ENCODE results near the gene SGCD. TPM values are rescaled to one million over a fixed set of nuclear protein-coding genes. Genes with fewer than 3 reads are reported as not detected.

The SGCD gene
- total RNA-seq, result under 0.01 and 1.4 TPM in 2 replicates

DNA sequence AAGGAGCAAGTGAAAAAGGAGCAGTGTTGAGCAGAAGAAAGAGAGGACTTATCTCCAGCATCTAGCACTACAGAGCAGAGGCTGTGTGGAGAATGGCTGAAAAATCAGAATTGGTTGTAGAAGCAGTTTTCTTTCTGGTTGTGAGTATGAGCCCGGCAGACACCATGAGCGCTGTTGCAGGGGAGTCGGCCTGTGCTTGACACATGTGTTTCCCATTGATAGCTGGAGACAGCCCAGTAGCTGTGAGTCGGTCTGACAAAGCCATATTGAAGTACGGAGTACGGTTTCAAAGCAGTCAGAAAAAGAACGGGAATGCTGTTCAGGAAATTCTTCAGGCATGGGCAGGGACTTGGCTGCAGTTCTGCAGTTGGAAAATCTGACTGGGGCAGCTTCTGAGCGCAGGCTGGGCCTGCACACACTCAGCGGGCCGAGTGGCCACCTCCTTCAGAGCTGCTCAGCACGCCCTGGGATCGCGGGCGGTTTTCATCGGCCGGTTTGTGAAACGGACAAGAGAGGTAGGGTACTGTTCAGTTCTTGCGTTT, at the start of gene SGCD:
SGCD (plus strand) TSS at position 447 of the 542 bp plus-strand sequence.
- DNase-seq (ENCODE audit: low read depth in 2 of 2), result no peak

DNA sequence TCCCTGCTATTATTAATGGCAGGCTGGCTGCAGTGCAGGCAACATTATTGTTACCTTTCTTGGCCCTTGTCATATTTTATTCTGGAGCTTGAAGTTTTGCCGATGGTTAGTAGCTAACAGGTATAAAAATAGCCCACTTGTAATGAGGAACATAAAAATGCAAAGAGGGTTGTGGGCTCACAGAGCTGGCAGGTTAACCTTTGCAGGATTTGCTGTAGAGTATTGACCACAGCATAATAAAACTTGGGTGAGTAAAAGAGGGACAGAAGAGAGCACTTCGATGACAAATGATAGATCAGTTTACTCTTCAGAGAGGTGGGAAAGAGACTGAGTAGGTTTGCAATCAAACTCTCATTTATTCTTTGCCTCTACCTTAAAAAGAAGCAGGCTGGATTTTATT, 49.7 kb upstream of the SGCD start:
- no peak for DNase-seq (ENCODE audit: low read depth in 2 of 2)

DNA sequence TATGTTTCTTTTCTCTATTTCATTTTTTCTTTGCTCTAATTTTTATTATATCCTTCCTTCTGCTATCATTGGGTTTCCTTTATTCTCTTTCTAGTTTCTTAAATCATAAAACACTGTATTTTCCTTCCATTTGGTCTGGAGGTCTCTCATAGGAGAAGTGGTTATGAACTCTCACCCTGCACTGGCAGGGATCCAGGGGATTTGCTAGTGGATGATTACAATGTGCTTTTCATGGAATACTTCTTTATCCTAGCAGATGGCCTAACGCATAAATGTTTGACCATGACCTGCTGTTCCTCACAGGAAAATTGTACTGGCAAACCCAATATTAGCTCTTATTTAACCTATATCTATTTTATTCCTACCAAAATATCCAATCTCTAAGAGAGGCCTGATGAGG, 31.5 kb upstream of the SGCD start:
- no peak for DNase-seq (ENCODE audit: low read depth in 2 of 2)

- DNase-seq (ENCODE audit: low read depth in 2 of 2), result no peak
Observed at GRCh38 chr5:156310115-156310514, 16.8 kb upstream of the SGCD start.

DNA sequence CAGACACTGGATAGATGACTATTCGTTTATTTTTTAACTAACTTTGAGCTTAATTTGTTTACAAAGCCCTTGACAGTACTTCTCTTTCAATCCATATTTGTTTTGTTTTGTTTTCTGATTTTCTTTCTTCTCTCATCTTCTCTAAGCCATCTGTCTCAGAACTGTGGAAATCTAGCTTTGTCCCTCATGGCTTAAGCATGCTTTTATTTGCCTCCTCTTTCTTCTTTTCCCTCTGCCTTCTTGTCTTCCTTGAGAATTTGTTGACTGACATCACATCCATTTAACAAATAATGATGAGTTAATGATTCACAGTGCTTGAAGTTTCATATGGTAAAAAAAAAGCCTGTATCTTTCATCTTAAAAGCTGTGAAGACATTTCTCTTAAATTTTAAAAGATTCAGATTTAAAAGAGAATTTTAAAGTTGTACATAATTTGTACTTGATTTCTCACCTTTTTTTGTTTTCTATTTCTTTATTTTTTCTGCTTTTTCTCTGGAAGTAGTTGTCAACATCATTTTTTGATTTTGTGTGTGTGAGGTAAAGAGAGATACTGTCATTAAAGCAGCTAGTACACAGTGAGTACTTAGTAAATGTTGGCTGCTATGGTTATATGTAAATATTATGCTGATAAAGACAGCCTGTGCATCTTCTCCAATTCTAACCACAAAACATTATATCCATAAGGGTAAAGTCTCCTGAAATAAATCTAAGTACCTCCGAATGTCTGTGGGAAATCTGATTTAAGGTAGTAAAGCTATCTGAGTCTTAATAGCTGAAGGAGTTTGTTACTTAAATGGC, 13.9 kb upstream of the SGCD start:
- no peak for DNase-seq (ENCODE audit: low read depth in 2 of 2)

DNA sequence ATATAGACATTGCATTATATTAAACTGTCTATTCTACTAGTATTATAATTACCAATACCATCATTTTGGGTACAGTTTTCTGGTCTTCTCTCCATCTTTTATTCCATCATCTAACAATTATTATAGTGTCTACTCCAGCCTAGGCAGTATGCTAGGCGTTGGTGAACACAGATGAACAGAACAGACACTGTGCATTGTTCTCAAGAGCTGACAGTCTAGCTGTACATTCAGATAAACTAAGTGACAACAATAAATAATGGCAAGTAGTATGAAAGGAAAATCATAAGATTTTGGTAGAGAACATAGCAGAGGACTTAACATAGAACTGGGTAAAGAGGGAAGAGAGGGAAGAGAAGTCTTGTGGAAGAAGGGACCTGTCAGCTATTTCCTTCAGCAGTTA, 12.5 kb upstream of the SGCD start:
- no peak for DNase-seq (ENCODE audit: low read depth in 2 of 2)

- DNase-seq (ENCODE audit: low read depth in 2 of 2), result no peak
Observed at GRCh38 chr5:156322666-156323065, 4.3 kb upstream of the SGCD start.

GRCh38 chr5:156327296-156327695, 332 bp downstream of the SGCD start:
- no peak for DNase-seq (ENCODE audit: low read depth in 2 of 2)

- DNase-seq (ENCODE audit: low read depth in 2 of 2), result no peak
Observed at GRCh38 chr5:156328161-156328560, 1.2 kb downstream of the SGCD start.

GRCh38 chr5:156328766-156329165, 1.8 kb downstream of the SGCD start:
- DNase-seq (ENCODE audit: low read depth in 2 of 2), result no peak

DNA sequence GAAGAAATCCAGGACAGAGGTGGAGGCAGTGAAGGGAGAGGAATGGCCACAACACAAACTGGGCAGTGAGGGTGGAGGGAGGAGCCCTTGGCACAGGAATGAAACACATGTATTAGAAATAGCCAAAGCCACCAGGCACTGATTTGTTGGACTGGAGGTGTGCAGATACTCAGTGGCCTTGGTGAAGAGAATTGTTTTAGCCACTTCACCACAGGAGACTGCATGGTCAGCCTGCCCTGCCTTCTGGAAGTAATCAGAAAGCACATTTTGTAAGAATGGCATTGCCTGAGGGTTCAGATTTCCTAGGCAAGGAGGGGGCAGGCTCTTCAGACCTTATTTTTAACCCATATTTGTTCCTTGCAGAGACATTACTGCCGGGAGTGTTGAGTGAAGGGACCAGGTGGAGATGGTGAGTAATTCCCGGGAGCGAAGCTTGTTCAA, 2.2 kb downstream of the SGCD start:
- no peak for DNase-seq (ENCODE audit: low read depth in 2 of 2)

DNA sequence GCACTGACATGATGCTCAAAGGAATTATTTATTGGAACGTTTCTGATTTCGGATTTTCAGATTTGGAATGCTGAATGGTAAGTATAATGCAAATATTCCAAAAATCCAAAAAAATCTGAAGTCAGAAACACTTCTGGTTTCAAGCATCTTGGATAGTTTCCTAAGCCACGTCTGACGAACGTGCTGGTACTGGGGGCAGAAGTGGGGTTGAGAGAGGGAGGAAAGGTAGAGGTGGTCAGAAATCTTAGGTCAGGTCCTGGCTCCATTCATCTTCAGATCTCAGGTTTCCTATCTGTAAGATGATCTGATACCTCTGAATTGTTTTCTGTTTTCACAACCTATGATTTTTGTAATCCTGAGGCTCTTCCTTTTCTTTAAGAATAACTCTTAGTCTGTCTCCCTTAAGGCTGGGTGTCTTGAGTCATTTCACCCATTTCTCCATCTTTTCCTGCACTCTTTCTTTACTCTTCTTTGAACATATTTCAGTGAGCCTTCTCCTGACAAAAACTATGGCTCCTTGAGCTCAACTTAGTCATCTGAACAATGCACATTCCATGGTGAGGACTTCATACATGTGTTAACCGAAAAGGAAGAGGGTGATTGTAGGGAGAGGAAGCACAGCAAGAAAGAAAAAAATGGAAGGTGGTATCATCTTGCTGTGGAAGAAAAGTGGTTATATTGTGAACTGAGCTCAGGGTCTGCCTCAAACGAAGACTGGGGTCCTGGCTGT, 3.3 kb downstream of the SGCD start:
- DNase-seq (ENCODE audit: low read depth in 2 of 2), result no peak

GRCh38 chr5:156331181-156331580, 4.2 kb downstream of the SGCD start:
- DNase-seq (ENCODE audit: low read depth in 2 of 2), result no peak

- DNase-seq (ENCODE audit: low read depth in 2 of 2), result no peak
Observed at GRCh38 chr5:156331845-156332244, 4.9 kb downstream of the SGCD start.

- DNase-seq (ENCODE audit: low read depth in 2 of 2), result no peak
Observed at GRCh38 chr5:156332245-156332644, 5.3 kb downstream of the SGCD start.

- DNase-seq (ENCODE audit: low read depth in 2 of 2), result no peak
Observed at GRCh38 chr5:156339139-156339841, 12.3 kb downstream of the SGCD start.

DNA sequence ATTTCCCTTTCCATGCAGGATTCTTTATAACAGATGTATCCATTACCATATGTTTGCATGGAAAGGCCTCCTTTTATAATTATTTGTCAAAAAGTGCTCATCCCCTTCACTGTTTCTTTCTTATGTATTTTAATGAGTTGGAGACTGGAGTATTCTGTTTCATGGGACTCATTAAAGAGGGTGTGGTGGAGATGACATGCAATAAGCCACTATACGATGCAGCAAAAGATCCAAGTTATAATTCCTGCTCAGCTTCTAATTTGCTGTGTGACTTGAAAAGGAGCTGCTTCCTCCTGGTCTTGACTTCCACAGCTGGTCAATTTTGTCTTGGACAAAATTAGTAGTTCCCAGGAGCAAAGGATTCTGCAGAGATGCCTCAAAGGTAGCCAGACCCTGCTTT, 13.9 kb downstream of the SGCD start:
- no peak for DNase-seq (ENCODE audit: low read depth in 2 of 2)

GRCh38 chr5:156350256-156350655, 23.3 kb downstream of the SGCD start:
- DNase-seq (ENCODE audit: low read depth in 2 of 2), result no peak

- no peak for DNase-seq (ENCODE audit: low read depth in 2 of 2)
Observed at GRCh38 chr5:156351423-156351822, 24.5 kb downstream of the SGCD start.

DNA sequence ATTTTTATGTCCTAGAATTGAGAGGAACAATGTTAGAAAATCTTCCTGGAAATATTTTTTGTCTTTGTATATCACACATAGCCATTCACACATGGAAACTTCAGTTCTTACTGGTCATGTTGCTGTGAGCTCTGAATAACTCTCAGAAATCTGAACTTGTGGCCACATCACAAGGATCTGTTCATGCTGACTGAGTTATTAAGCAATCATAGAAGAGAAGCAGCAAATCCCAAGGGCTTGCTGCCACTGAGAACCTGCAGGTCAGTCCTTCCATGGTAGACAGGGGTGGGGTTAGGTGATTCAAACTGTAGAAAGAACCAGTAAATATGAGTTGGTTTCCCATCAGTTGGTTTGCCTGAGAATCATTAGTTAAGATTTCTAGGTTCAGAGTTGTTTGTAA, 27.6 kb downstream of the SGCD start:
- no peak for DNase-seq (ENCODE audit: low read depth in 2 of 2)

GRCh38 chr5:156356238-156356637, 29.3 kb downstream of the SGCD start:
- DNase-seq (ENCODE audit: low read depth in 2 of 2), result no peak

- DNase-seq (ENCODE audit: low read depth in 2 of 2), result no peak
Observed at GRCh38 chr5:156359476-156359875, 32.5 kb downstream of the SGCD start.

Data from lung microvascular endothelial cell (primary cell).